HTERT RPE-1 (cell line): ENCODE results near the gene SMIM35.

ENCODE experiments used
- in situ Hi-C: fragments of 300-500 bp; cut with MboI; formaldehyde crosslinking; loops from 4 replicates; pipeline ENCODE4 v1.14.3; 2020; ENCODE audit warnings: low sequenced_read_pairs

Gene SMIM35

DNA sequence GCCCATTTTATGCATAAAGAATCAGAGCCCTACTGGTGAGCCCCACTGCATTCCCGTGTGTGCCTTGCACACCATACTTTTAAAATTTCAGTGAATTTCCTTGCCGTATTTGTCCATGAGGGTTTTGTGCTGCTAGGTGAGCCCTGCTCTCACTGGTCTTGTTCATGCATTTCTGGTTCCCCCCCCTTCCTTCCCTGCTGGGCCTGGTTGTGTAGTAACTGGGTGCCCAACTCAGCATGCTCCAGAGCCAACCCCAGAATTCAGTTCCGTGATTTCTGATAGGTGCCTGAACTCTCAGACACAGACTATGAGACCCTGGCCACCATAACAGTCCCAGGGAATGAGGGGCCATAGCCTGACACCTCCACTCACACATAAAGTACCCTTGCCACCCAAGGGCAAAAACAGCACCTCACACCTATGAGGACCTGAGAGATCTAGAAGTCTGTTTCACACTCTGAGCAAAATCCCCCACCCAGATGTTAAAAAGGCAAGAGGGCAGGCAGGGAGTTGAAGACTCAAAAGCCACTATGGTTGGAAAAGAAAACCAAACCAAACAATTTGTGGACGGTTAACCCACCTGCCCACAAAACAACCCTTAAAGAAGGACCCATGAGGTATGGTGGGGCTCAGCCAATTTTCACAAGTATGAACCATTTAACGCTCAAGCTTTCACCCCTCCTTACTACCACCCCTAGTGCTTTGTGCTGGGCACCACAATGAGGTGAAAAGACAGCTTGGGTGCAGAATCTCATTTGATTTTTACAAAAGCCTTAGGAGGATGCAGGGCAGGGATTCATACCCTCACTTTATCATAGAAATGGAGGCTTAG is 117.4 kb downstream of the SMIM35 start:
- in situ Hi-C loops: no loop called here

DNA sequence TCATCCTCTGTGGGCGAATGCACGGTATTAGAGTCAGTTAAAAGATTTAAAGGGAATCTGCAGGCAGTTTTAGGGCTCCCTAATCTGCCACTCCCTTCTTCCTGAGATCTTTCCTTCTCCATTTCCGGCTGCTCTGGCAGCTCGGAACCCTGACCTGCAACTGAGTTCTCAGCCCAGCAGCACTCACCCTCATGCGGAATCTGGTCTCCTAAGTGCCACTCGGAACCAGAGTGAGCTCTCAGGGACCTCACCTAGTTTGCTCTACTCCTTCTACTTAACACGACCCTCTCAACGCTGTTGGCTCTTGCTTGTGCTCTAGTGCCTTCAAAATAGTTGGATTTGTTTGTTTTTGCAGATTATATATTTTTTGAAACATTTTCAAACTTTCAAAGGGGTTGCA is 119.9 kb downstream of the SMIM35 start:
- in situ Hi-C loops: no loop called here

DNA sequence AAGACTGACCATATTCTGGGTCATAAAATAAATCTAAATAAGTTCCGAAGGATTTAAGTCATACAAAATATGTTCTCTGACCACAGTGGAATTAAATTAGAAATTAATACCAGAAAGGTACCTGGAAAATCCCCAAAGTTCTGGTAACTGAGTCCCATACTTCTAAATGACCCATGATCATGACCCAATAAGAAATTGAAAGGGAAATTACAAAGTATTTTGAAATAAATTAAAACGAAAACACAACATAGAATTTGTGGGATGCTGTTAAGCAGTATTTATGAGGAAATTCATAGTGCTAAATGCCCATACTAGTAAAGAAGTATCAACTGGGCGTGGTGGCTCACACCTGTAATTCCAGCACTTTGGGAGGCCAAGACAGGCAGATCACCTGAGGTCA is 123.9 kb downstream of the SMIM35 start:
- in situ Hi-C loops: no loop called here

- in situ Hi-C loops: no loop called here
Observed at GRCh38 chr11:117961896-117962295, 124.9 kb downstream of the SMIM35 start.

DNA sequence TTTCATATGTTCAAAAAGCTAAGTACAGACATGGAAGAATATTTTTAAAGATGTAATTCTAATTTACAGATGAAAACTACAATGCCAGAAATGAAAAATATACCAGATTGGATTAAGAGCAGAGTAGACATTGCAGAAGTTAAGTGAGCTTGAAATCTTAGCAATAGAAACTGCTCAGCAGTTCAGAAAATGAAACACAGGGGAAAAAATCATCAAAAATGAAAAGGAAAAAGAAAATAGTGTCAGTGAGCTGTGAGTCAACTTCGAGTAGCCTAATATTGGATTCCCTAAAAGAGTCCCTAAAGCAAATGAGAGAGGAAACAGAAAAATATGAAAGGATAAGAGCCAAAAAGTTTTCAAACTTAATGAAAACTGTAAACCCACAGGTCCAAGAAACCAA is 126.4 kb downstream of the SMIM35 start:
- in situ Hi-C loops: no loop called here

DNA sequence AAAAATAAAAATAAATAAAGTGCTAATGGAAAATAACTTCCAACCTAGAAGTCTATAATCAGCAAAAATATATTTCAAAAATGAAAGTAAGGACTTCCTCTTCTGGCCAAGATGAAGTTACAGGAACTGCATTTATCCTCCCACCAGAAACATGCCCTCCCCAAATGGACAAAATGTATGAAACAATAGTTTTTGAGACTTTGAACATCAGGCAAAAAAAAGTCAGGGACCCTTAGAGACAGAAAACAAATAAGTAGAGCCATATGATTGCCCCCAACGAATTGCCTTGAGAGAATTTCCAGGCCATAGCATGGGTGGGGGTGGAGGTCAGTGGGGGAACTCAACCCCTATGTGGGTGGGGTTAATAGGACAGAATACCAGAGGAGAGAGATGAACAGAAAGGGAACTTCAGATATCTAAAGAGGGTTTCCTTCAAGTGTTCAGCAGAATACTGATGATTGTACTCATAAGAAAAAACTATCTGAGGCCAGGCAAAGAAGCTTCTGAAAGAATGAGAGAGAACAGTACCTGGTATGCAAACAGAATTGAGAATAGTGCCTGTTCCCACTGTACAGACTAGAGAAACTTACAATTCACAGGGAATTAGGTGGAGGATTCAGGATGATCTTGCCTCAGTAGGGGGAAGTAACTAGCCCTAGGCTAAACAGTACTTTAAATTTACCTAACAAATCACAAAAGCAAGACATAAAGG is 127.2 kb downstream of the SMIM35 start:
- in situ Hi-C loops: no loop called here

DNA sequence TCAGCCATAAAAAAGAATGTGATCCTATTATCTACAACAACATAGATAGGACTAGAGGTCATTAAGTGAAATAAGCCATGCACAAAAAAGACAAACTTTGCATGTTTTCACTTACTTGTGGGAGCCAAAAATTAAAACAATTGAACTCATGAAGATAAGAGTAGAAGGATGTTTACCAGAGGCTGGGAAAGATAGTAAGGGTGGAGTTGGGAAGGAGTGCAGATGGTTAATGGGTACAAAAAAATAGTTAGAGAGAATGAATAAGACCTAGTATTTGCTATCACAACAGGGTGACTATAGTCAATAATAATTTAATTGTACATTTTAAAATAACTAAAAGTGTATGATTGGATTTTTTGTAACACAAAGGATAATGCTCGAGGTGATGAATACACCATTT is 127.8 kb downstream of the SMIM35 start:
- in situ Hi-C loops: no loop called here
